ENCODE measurements around the gene SLC25A21.

The SLC25A21 gene

GRCh38 chr14:37143475-37143874, 28.9 kb downstream of the SLC25A21 start:
- no peak for DNase-seq (ENCODE audit: low read depth, low spot score)

GRCh38 chr14:37142835-37143401, 29.5 kb downstream of the SLC25A21 start:
- no peak for DNase-seq (ENCODE audit: low read depth, low spot score)

GRCh38 chr14:37140176-37140575, 32.2 kb downstream of the SLC25A21 start:
- no peak for DNase-seq (ENCODE audit: low read depth, low spot score)

- no peak for DNase-seq (ENCODE audit: low read depth, low spot score)
Measured at GRCh38 chr14:37139710-37140109, 32.7 kb downstream of the SLC25A21 start.

GRCh38 chr14:37138898-37139297, 33.5 kb downstream of the SLC25A21 start:
- no peak for DNase-seq (ENCODE audit: low read depth, low spot score)

- no peak for DNase-seq (ENCODE audit: low read depth, low spot score)
Measured at GRCh38 chr14:37133284-37133913, 39.0 kb downstream of the SLC25A21 start.

- DNase-seq (ENCODE audit: low read depth, low spot score): no peak
Measured at GRCh38 chr14:37131205-37131604, 41.2 kb downstream of the SLC25A21 start.

GRCh38 chr14:37129047-37129446, 43.4 kb downstream of the SLC25A21 start:
- no peak for DNase-seq (ENCODE audit: low read depth, low spot score)

GRCh38 chr14:37124614-37125013, 47.8 kb downstream of the SLC25A21 start:
- no peak for DNase-seq (ENCODE audit: low read depth, low spot score)

GRCh38 chr14:37122919-37123639, 49.3 kb downstream of the SLC25A21 start:
- DNase-seq (ENCODE audit: low read depth, low spot score): no peak

GRCh38 chr14:37122288-37122687, 50.1 kb downstream of the SLC25A21 start:
- no peak for DNase-seq (ENCODE audit: low read depth, low spot score)

- no peak for DNase-seq (ENCODE audit: low read depth, low spot score)
Measured at GRCh38 chr14:37118673-37119366, 53.6 kb downstream of the SLC25A21 start.

GRCh38 chr14:37116933-37117849, 55.2 kb downstream of the SLC25A21 start:
- no peak for DNase-seq (ENCODE audit: low read depth, low spot score)

- DNase-seq (ENCODE audit: low read depth, low spot score): no peak
Measured at GRCh38 chr14:37115406-37115805, 57.0 kb downstream of the SLC25A21 start.

- no peak for DNase-seq (ENCODE audit: low read depth, low spot score)
Measured at GRCh38 chr14:37114559-37114958, 57.8 kb downstream of the SLC25A21 start.

GRCh38 chr14:37114002-37114401, 58.4 kb downstream of the SLC25A21 start:
- DNase-seq (ENCODE audit: low read depth, low spot score): no peak

GRCh38 chr14:37098132-37098531, 74.3 kb downstream of the SLC25A21 start:
- DNase-seq (ENCODE audit: low read depth, low spot score): no peak

GRCh38 chr14:37094502-37094901, 77.9 kb downstream of the SLC25A21 start:
- DNase-seq (ENCODE audit: low read depth, low spot score): no peak

- no peak for DNase-seq (ENCODE audit: low read depth, low spot score)
Measured at GRCh38 chr14:37093364-37093763, 79.0 kb downstream of the SLC25A21 start.

- no peak for DNase-seq (ENCODE audit: low read depth, low spot score)
Measured at GRCh38 chr14:37091651-37092050, 80.8 kb downstream of the SLC25A21 start.

- DNase-seq (ENCODE audit: low read depth, low spot score): no peak
Measured at GRCh38 chr14:37090026-37090425, 82.4 kb downstream of the SLC25A21 start.

Data from activated naive CD8-positive, alpha-beta T cell treated with anti-CD3 and anti-CD28 coated beads, Interleukin-2, amount 50 U/mL, for 16 hours (primary cell).